Pons (tissue), 1 donor: ENCODE data around the gene SARDH.
A peak's percentile ranks its signal among the peaks of the same experiment; 100 is the strongest.

Experiments
- DNase-seq: peaks from one replicate; pipeline ENCODE4 v3.0.0-alpha.2; 2016; ENCODE audit warnings: low spot score

Gene SARDH

GRCh38 chr9:133734590-133735414 lies 3.4 kb downstream of the SARDH start:
- no peak for DNase-seq

GRCh38 chr9:133733796-133734533 lies 4.2 kb downstream of the SARDH start:
- no peak for DNase-seq

- no peak for DNase-seq
These were observed 4.7 kb downstream of the SARDH start for GRCh38 chr9:133733421-133733795.

GRCh38 chr9:133732639-133733408 lies 5.3 kb downstream of the SARDH start:
- DNase-seq, result no peak

- peak; percentile 39 for DNase-seq
These were observed 6.1 kb downstream of the SARDH start for GRCh38 chr9:133731876-133732638.

- no peak for DNase-seq
These were observed 7.0 kb downstream of the SARDH start for GRCh38 chr9:133730994-133731715.

GRCh38 chr9:133729617-133730281 lies 8.4 kb downstream of the SARDH start:
- DNase-seq, result no peak

- no peak for DNase-seq
These were observed 9.1 kb downstream of the SARDH start for GRCh38 chr9:133728856-133729616.

- DNase-seq, result no peak
These were observed 10.2 kb downstream of the SARDH start for GRCh38 chr9:133727876-133728441.

GRCh38 chr9:133727277-133727875 lies 10.8 kb downstream of the SARDH start:
- no peak for DNase-seq

GRCh38 chr9:133726401-133727276 lies 11.5 kb downstream of the SARDH start:
- DNase-seq, result peak; percentile 40

GRCh38 chr9:133725886-133726285 lies 12.3 kb downstream of the SARDH start:
- DNase-seq, result no peak

- no peak for DNase-seq
These were observed 19.4 kb downstream of the SARDH start for GRCh38 chr9:133718563-133719315.

GRCh38 chr9:133717113-133718031 lies 20.8 kb downstream of the SARDH start:
- DNase-seq, result no peak

GRCh38 chr9:133716564-133717112 lies 21.5 kb downstream of the SARDH start:
- no peak for DNase-seq
